ENCODE results near the gene DEPP1.
"Not testable (repeated sequence)": the region's sequence is repeated elsewhere in the genome, so short reads cannot be mapped to it uniquely, and the experiment has no call there.

Gene DEPP1

GRCh38 chr10:44978570-44979280, at the start of gene DEPP1:
Gene DEPP1, minus strand, starts transcription at chr10:44978809. Its CDS starts 779 bp downstream, at chr10:44978030.
- in situ Hi-C loops (cut with MboI; ENCODE audit: low sequenced_read_pairs), result no loop called here
- Histone ChIP-seq H3K4me1 (peaks cover 44% of the 10 kb centered on the region), H3K9me3 (no peaks in the 10 kb centered on the region), H3K4me3 (peak within 1 kb of the TSS; percentile 24), H3K36me3 (replicated peaks) (no peaks in the 10 kb centered on the region), H3K27me3 (ENCODE audit: low read depth) (no peaks in the 10 kb centered on the region)
- DNase-seq (ENCODE audit: low spot score in 2 of 2), result peak; percentile 85 to 96

- no peak for DNase-seq (ENCODE audit: low spot score in 2 of 2)
- Histone ChIP-seq H3K27me3 (ENCODE audit: low read depth) (no peaks in the 10 kb centered on the region), H3K4me3 (no peak overlapping the region), H3K36me3 (replicated peaks) (no peaks in the 10 kb centered on the region), H3K4me1 (no peaks in the 10 kb centered on the region), H3K9me3 (no peaks in the 10 kb centered on the region)
- in situ Hi-C loops (cut with MboI; ENCODE audit: low sequenced_read_pairs), result loop anchor here (25.0 kb wide), 1 partner anchor 439 kb away; no protein-coding TSS in a partner anchor
Measured at GRCh38 chr10:45023426-45023825, 44.8 kb upstream of the DEPP1 start.

DNA sequence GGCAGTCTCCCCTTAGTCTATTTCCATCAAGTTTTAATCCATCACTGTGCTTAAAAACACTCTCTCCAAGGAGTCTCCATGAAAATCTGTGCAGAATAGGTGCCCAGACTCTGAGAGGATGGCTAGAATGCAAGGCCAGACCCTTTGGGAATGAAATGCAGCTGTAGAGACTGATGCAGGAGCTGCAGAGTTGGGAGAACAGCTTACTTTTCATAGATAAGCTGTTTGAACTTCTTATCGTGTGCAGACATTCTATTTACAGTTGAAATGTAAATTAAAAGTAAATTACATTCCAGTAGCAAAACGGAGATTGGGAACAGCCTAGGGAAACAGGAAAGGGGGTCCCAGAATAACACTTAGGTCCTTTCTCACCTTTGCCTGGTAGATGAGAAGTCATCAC, 37.0 kb upstream of the DEPP1 start:
- no peak overlapping the region for H3K4me3 ChIP-seq
- H3K4me1 ChIP-seq, result no peaks in the 10 kb centered on the region
- in situ Hi-C loops (cut with MboI; ENCODE audit: low sequenced_read_pairs), result loop anchor here (25.0 kb wide), 1 partner anchor 447 kb away; no protein-coding TSS in a partner anchor
- no peaks in the 10 kb centered on the region for H3K9me3 ChIP-seq
- H3K36me3 ChIP-seq (replicated peaks), result no peaks in the 10 kb centered on the region
- H3K27me3 ChIP-seq (ENCODE audit: low read depth), result no peaks in the 10 kb centered on the region
- DNase-seq (ENCODE audit: low spot score in 2 of 2), result no peak

DNA sequence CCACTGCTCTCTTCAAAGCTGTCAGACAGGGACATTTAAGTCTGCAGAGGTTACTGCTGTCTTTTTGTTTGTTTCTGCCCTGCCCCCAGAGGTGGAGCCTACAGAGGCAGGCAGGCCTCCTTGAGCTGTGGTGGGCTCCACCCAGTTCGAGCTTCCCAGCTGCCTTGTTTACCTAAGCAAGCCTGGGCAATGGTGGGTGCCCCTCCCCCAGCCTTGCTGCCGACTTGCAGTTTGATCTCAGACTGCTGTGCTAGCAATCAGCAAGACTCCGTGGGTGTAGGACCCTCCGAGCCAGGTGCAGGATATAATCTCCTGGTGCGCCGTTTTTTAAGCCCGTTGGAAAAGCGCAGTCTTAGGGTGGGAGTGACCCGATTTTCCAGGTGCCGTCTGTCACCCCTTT, 35.9 kb upstream of the DEPP1 start:
- H3K27me3 ChIP-seq (ENCODE audit: low read depth); H3K4me3 ChIP-seq; H3K4me1 ChIP-seq; H3K36me3 ChIP-seq (replicated peaks); DNase-seq (ENCODE audit: low spot score in 2 of 2); H3K9me3 ChIP-seq: not testable (repeated sequence)
- in situ Hi-C loops (cut with MboI; ENCODE audit: low sequenced_read_pairs), result loop anchor here (25.0 kb wide), 1 partner anchor 448 kb away; no protein-coding TSS in a partner anchor

- in situ Hi-C loops (cut with MboI; ENCODE audit: low sequenced_read_pairs), result loop anchor here (25.0 kb wide), 1 partner anchor 454 kb away; no protein-coding TSS in a partner anchor
- DNase-seq (ENCODE audit: low spot score in 2 of 2), result peak; percentile 65 to 91
- Histone ChIP-seq H3K4me1 (peaks cover 3% of the 10 kb centered on the region; the same call in 1 of the 2 replicates), H3K27me3 (ENCODE audit: low read depth) (no peaks in the 10 kb centered on the region), H3K36me3 (replicated peaks) (peaks cover 8% of the 10 kb centered on the region; the same call in 1 of the 2 replicates), H3K9me3 (no peaks in the 10 kb centered on the region), H3K4me3 (no peak overlapping the region)
Measured at GRCh38 chr10:45008524-45009161, 30.0 kb upstream of the DEPP1 start.

GRCh38 chr10:45006276-45007030, 27.8 kb upstream of the DEPP1 start:
- DNase-seq (ENCODE audit: low spot score in 2 of 2), result no peak
- in situ Hi-C loops (cut with MboI; ENCODE audit: low sequenced_read_pairs), result loop anchor here (25.0 kb wide), 1 partner anchor 456 kb away; no protein-coding TSS in a partner anchor

GRCh38 chr10:45005284-45005683, 26.7 kb upstream of the DEPP1 start:
- in situ Hi-C loops (cut with MboI; ENCODE audit: low sequenced_read_pairs), result loop anchor here (25.0 kb wide), 1 partner anchor 457 kb away; no protein-coding TSS in a partner anchor
- no peaks in the 10 kb centered on the region for H3K27me3 ChIP-seq (ENCODE audit: low read depth)
- H3K4me1 ChIP-seq, result peaks cover 14% of the 10 kb centered on the region
- no peak for DNase-seq (ENCODE audit: low spot score in 2 of 2)
- peaks cover 17% of the 10 kb centered on the region for H3K36me3 ChIP-seq (replicated peaks)
- peaks cover 4% of the 10 kb centered on the region; the same call in 1 of the 2 replicates for H3K9me3 ChIP-seq
- no peak overlapping the region for H3K4me3 ChIP-seq

More at GRCh38 chr10:45006276-45007030, 27.8 kb upstream of the DEPP1 start:
- Histone ChIP-seq H3K36me3 (replicated peaks) (peaks cover 17% of the 10 kb centered on the region), H3K9me3 (peaks cover 4% of the 10 kb centered on the region; the same call in 1 of the 2 replicates), H3K27me3 (ENCODE audit: low read depth) (no peaks in the 10 kb centered on the region), H3K4me1 (peaks cover 7% of the 10 kb centered on the region), H3K4me3 (no peak overlapping the region)

DNA sequence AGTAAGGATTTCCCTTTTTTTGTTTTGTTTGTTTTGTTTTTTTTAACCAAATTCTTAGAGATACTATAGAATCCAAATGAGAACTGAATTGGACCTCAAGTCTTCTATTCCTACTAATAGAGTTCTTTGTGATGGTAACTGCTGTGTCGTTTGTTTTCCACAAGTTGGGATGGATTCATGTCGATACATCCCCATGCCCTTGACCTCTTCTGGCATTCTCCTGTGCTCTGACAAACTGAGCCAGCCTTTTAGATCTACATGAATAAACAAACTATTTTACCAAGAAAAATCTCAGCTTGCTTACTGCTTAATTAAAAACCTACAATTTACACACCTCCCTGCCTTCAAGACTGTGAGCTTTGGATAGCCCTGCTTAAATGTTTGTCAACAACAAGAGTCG, 26.1 kb upstream of the DEPP1 start:
- in situ Hi-C loops (cut with MboI; ENCODE audit: low sequenced_read_pairs), result loop anchor here (25.0 kb wide), 1 partner anchor 458 kb away; no protein-coding TSS in a partner anchor
- no peak for DNase-seq (ENCODE audit: low spot score in 2 of 2)
- Histone ChIP-seq H3K9me3 (peaks cover 4% of the 10 kb centered on the region; the same call in 1 of the 2 replicates), H3K27me3 (ENCODE audit: low read depth) (no peaks in the 10 kb centered on the region), H3K4me3 (no peak overlapping the region), H3K36me3 (replicated peaks) (peaks cover 17% of the 10 kb centered on the region), H3K4me1 (peaks cover 14% of the 10 kb centered on the region)

GRCh38 chr10:45003432-45004000, 24.9 kb upstream of the DEPP1 start:
- peaks cover 14% of the 10 kb centered on the region for H3K4me1 ChIP-seq
- H3K9me3 ChIP-seq, result peaks cover 4% of the 10 kb centered on the region; the same call in 1 of the 2 replicates
- no peaks in the 10 kb centered on the region for H3K27me3 ChIP-seq (ENCODE audit: low read depth)
- H3K36me3 ChIP-seq (replicated peaks), result peaks cover 17% of the 10 kb centered on the region
- DNase-seq (ENCODE audit: low spot score in 2 of 2), result no peak
- in situ Hi-C loops (cut with MboI; ENCODE audit: low sequenced_read_pairs), result loop anchor here (25.0 kb wide), 1 partner anchor 459 kb away; no protein-coding TSS in a partner anchor
- H3K4me3 ChIP-seq, result no peak overlapping the region

- Histone ChIP-seq H3K9me3 (peaks cover 4% of the 10 kb centered on the region; the same call in 1 of the 2 replicates), H3K27me3 (ENCODE audit: low read depth) (no peaks in the 10 kb centered on the region), H3K4me1 (peaks cover 13% of the 10 kb centered on the region), H3K36me3 (replicated peaks) (peaks cover 17% of the 10 kb centered on the region), H3K4me3 (peak overlapping the region; percentile 38)
- in situ Hi-C loops (cut with MboI; ENCODE audit: low sequenced_read_pairs), result loop anchor here (25.0 kb wide), 1 partner anchor 461 kb away; no protein-coding TSS in a partner anchor
- peak in 1 of 2 experiments; percentile 56 for DNase-seq (ENCODE audit: low spot score in 2 of 2)
Measured at GRCh38 chr10:45001381-45002148, 23.0 kb upstream of the DEPP1 start.

DNA sequence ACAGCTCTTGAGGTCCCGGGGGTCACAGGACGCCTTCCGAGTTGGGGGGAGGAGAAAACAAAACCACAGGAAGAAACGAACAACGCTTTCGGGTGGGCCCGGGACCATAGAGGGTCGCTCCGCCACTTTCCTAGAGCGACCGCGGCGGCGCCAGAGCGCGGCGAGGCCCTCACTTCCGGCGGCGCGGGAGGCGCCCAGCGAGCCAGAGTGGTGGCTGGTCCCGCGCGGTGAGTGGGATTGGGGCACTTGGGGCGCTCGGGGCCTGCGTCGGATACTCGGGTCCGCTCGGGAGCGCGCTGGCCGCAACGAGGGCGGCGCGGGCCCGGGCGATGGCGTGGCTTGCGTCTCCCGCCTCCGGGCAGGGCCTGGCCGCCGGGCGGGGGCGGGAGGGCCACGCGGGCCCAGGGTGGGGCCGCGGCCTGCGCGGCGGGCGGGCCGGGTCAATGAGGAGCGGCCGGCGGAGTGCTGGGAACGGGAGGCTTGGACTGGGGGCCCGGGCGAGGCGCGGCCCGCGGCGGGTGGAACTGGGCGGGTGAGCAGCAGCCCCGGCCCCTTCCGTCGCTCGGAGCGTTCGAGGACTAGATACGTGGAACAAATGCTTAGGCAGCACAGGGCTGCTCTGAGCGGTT, 22.3 kb upstream of the DEPP1 start, which contains the start of gene ZNF22:
Gene ZNF22, plus strand, starts transcription at position 172 of the 629 bp plus-strand sequence. CDS start 2,446 bp downstream, outside the sequence.
- Histone ChIP-seq H3K9me3 (peaks cover 4% of the 10 kb centered on the region; the same call in 1 of the 2 replicates), H3K36me3 (replicated peaks) (peaks cover 17% of the 10 kb centered on the region), H3K27me3 (ENCODE audit: low read depth) (no peaks in the 10 kb centered on the region), H3K4me3 (peak within 1 kb of the TSS; percentile 38), H3K4me1 (peaks cover 13% of the 10 kb centered on the region)
- peak; percentile 33 to 74 for DNase-seq (ENCODE audit: low spot score in 2 of 2)
- in situ Hi-C loops (cut with MboI; ENCODE audit: low sequenced_read_pairs), result loop anchor here (25.0 kb wide), 1 partner anchor 461 kb away; no protein-coding TSS in a partner anchor

Measured in HAP-1 (cell line).